ENCODE results near the gene AURKAIP1.

Gene AURKAIP1

GRCh38 chr1:1331068-1331965, 43.7 kb downstream of the AURKAIP1 start, which contains the start of gene TAS1R3:
Gene TAS1R3, plus strand, starts transcription at chr1:1331280. Its CDS starts 66 bp downstream, at chr1:1331346.
- peak; percentile 57 for DNase-seq

- no peak for DNase-seq
Measured at GRCh38 chr1:1330366-1331067, 44.5 kb downstream of the AURKAIP1 start.

- no peak for DNase-seq
Measured at GRCh38 chr1:1329304-1330210, 45.5 kb downstream of the AURKAIP1 start.

- DNase-seq: no peak
Measured at GRCh38 chr1:1328254-1328653, 46.8 kb downstream of the AURKAIP1 start.

- DNase-seq: no peak
Measured at GRCh38 chr1:1327291-1327690, 47.7 kb downstream of the AURKAIP1 start.

- no peak for DNase-seq
Measured at GRCh38 chr1:1326075-1326605, 48.9 kb downstream of the AURKAIP1 start.

GRCh38 chr1:1325288-1326074, 49.5 kb downstream of the AURKAIP1 start:
- no peak for DNase-seq

- peak; percentile 95 for DNase-seq
Measured at GRCh38 chr1:1324524-1325287, 50.3 kb downstream of the AURKAIP1 start, which contains the start of the genes CPTP and INTS11. Gene CPTP, plus strand, starts transcription at chr1:1324802. Its CDS starts 2,109 bp downstream, at chr1:1326911. Gene INTS11, minus strand, starts transcription at chr1:1324660. Its CDS starts 52 bp downstream, at chr1:1324608.

GRCh38 chr1:1324084-1324523, 50.9 kb downstream of the AURKAIP1 start:
- DNase-seq: no peak

All from NCI-H82 (cell line).